Measurements from ENCODE around the gene CLCN5.

DNA sequence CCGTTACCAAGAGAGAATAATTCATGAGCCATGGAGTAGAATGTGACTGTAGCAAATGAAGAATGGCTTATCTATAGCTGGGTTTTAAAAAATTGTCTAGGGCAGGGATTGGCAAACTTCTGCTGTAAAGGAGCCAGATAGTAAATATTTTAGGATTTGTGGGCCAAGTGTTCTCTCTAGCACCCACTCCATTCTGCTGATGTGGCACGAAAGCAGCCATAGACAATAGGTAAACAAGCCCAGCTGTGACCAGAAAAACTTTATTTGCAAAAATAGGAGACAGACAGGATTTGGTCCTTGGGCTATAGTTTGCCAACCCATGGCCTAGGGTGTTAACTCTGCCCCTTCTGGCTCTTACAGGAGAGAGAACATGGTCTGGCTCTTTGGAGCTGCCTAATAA, 151.2 kb downstream of the CLCN5 start:
- TF ChIP-seq POLR2A (IDR thresholded peaks at IDR 0.05) (no peak), POLR2AphosphoS5 (IDR thresholded peaks at IDR 0.05) (no peak)
- TF ChIP-seq, protein P1, sequence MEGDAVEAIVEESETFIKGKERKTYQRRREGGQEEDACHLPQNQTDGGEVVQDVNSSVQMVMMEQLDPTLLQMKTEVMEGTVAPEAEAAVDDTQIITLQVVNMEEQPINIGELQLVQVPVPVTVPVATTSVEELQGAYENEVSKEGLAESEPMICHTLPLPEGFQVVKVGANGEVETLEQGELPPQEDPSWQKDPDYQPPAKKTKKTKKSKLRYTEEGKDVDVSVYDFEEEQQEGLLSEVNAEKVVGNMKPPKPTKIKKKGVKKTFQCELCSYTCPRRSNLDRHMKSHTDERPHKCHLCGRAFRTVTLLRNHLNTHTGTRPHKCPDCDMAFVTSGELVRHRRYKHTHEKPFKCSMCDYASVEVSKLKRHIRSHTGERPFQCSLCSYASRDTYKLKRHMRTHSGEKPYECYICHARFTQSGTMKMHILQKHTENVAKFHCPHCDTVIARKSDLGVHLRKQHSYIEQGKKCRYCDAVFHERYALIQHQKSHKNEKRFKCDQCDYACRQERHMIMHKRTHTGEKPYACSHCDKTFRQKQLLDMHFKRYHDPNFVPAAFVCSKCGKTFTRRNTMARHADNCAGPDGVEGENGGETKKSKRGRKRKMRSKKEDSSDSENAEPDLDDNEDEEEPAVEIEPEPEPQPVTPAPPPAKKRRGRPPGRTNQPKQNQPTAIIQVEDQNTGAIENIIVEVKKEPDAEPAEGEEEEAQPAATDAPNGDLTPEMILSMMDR (IDR thresholded peaks at IDR 0.05) = no peak

Data from prostate gland (tissue), 2 donors.